Caki2 (cell line): ENCODE measurements around the gene RIOK1. TPM values are rescaled to one million over a fixed set of nuclear protein-coding genes. Genes with fewer than 3 reads are reported as not detected.

Experiments used
- DNase-seq: peaks from one replicate; pipeline ENCODE4 v3.0.0-alpha.2; 2015; ENCODE audit warnings: low read depth
- in situ Hi-C: cut with HindIII; loops from 2 replicates; pipeline ENCODE4 v1.10.0; 2016; ENCODE audit warnings: low sequenced_read_pairs, low pct_unique_long_range_greater_than_20kb, mixed read lengths
- total RNA-seq: library from RNA; depleted of rRNA; stranded (reverse); fragments of >200 nt; shearing (Covaris generic); gene quantifications from 2 replicates; pipeline ENCODE4 v1.2.3, GENCODE V29; 2014; ENCODE audit warnings: low replicate concordance

Gene RIOK1
- total RNA-seq, 1 experiment from 2014 or later = 18.3 TPM

- in situ Hi-C loops = no loop called here
Observed at GRCh38 chr6:7431674-7432390, 42.2 kb downstream of the RIOK1 start.

GRCh38 chr6:7432391-7433120, 42.9 kb downstream of the RIOK1 start:
- in situ Hi-C loops = no loop called here
- no peak for DNase-seq

More at GRCh38 chr6:7431674-7432390, 42.2 kb downstream of the RIOK1 start:
- no peak for DNase-seq

- no peak for DNase-seq
Observed at GRCh38 chr6:7433121-7433617, 43.6 kb downstream of the RIOK1 start.

GRCh38 chr6:7434672-7435071, 45.1 kb downstream of the RIOK1 start:
- in situ Hi-C loops = no loop called here
- no peak for DNase-seq

More at GRCh38 chr6:7433121-7433617, 43.6 kb downstream of the RIOK1 start:
- in situ Hi-C loops = no loop called here

GRCh38 chr6:7438011-7438410, 48.4 kb downstream of the RIOK1 start:
- DNase-seq = no peak
- in situ Hi-C loops = no loop called here

- in situ Hi-C loops = no loop called here
- no peak for DNase-seq
Observed at GRCh38 chr6:7439228-7439627, 49.6 kb downstream of the RIOK1 start.

GRCh38 chr6:7440476-7440875, 50.9 kb downstream of the RIOK1 start:
- DNase-seq = no peak
- in situ Hi-C loops = no loop called here

- in situ Hi-C loops = no loop called here
- DNase-seq = no peak
Observed at GRCh38 chr6:7441048-7441775, 51.6 kb downstream of the RIOK1 start.

GRCh38 chr6:7442467-7442866, 52.9 kb downstream of the RIOK1 start:
- DNase-seq = no peak
- in situ Hi-C loops = no loop called here

GRCh38 chr6:7445101-7445500, 55.5 kb downstream of the RIOK1 start:
- DNase-seq = no peak
- in situ Hi-C loops = no loop called here

- in situ Hi-C loops = no loop called here
Observed at GRCh38 chr6:7445885-7446461, 56.4 kb downstream of the RIOK1 start.

GRCh38 chr6:7446619-7447325, 57.2 kb downstream of the RIOK1 start:
- no peak for DNase-seq

More at GRCh38 chr6:7445885-7446461, 56.4 kb downstream of the RIOK1 start:
- DNase-seq = no peak

GRCh38 chr6:7448232-7448631, 58.6 kb downstream of the RIOK1 start:
- no peak for DNase-seq
- in situ Hi-C loops = no loop called here

More at GRCh38 chr6:7446619-7447325, 57.2 kb downstream of the RIOK1 start:
- in situ Hi-C loops = no loop called here

GRCh38 chr6:7449018-7449417, 59.4 kb downstream of the RIOK1 start:
- in situ Hi-C loops = no loop called here
- no peak for DNase-seq

GRCh38 chr6:7451326-7451725, 61.7 kb downstream of the RIOK1 start:
- no peak for DNase-seq

GRCh38 chr6:7452898-7453297, 63.3 kb downstream of the RIOK1 start:
- in situ Hi-C loops = no loop called here
- no peak for DNase-seq

More at GRCh38 chr6:7451326-7451725, 61.7 kb downstream of the RIOK1 start:
- in situ Hi-C loops = no loop called here

- DNase-seq = no peak
- in situ Hi-C loops = no loop called here
Observed at GRCh38 chr6:7454696-7455358, 65.2 kb downstream of the RIOK1 start.
